WTC11 (cell line): Measurements from ENCODE around the gene MINDY1. TPM values are rescaled to one million over a fixed set of nuclear protein-coding genes. Genes with fewer than 3 reads are reported as not detected.

ENCODE experiments used
- ATAC-seq: fragments of 200-7000 bp; cut with Tn5 transposase; 2 replicates; pipeline ENCODE4 v1.10.0; 2021; ENCODE audit warnings: mild to moderate bottlenecking, moderate library complexity
- CTCF ChIA-PET: fragments of 300-600 bp; sonication (Branson Sonifier 250); formaldehyde crosslinking; loops from one replicate; lab custom pipeline; 2021; ENCODE audit warnings: antibody characterized with exemption; lab: Charles Lee
- POLR2A ChIA-PET: fragments of 350-600 bp; sonication (Branson Sonifier 250); formaldehyde crosslinking; loops from one replicate; lab custom pipeline; 2021; ENCODE audit warnings: antibody characterized with exemption; lab: Charles Lee
- DNase-seq: peaks from one replicate; pipeline ENCODE4 v3.0.0; 2021; ENCODE audit warnings: low spot score
- H3K27ac Mint-ChIP-seq: 2 replicates; pipeline ENCODE4 v1.8.0; 2021; ENCODE audit warnings: mixed read lengths
- H3K27me3 Mint-ChIP-seq: 2 replicates; pipeline ENCODE4 v1.8.0; 2021; ENCODE audit warnings: low read depth, mild to moderate bottlenecking, moderate library complexity, mixed read lengths
- H3K36me3 Mint-ChIP-seq: 2 replicates; pipeline ENCODE4 v1.8.0; 2021; ENCODE audit warnings: mixed read lengths
- H3K4me1 Mint-ChIP-seq: 2 replicates; pipeline ENCODE4 v1.8.0; 2022; ENCODE audit warnings: mixed read lengths
- H3K4me3 Mint-ChIP-seq: 2 replicates; pipeline ENCODE4 v1.8.0; 2021; ENCODE audit warnings: mild to moderate bottlenecking, moderate library complexity, mixed read lengths
- H3K9me3 Mint-ChIP-seq: 2 replicates; pipeline ENCODE4 v1.8.0; 2021; ENCODE audit warnings: mixed read lengths
- ATF1 ChIP-seq: sonication (generic); formaldehyde crosslinking; IDR thresholded peaks from 2 replicates; pipeline ENCODE4 v1.8.1; 2023; ENCODE audit warnings: mild to moderate bottlenecking, moderate library complexity, missing genetic modification reagents
- CREM ChIP-seq: sonication (generic); formaldehyde crosslinking; IDR thresholded peaks from 2 replicates; pipeline ENCODE4 v1.8.1; 2022; ENCODE audit warnings: mild to moderate bottlenecking, missing genetic modification reagents, moderate library complexity
- HMGA2 ChIP-seq: fragments of 250-450 bp; sonication (Bioruptor Pico); IDR thresholded peaks from 2 replicates; pipeline ENCODE4 v1.4.0; 2021; ENCODE audit warnings: mild to moderate bottlenecking, moderate library complexity
- MXD4 ChIP-seq: fragments of 250-450 bp; sonication (Bioruptor Pico); IDR thresholded peaks from 2 replicates; pipeline ENCODE4 v1.8.0; 2021; ENCODE audit warnings: mild to moderate bottlenecking, moderate library complexity, borderline replicate concordance
- NFE2L1 ChIP-seq: sonication (generic); formaldehyde crosslinking; IDR thresholded peaks from 2 replicates; pipeline ENCODE4 v1.8.1; 2023; ENCODE audit warnings: missing genetic modification reagents
- NFYB ChIP-seq: sonication (generic); formaldehyde crosslinking; conservative IDR thresholded peaks from 2 replicates; pipeline ENCODE4 v1.8.0; 2022; ENCODE audit warnings: low read depth, missing genetic modification reagents
- NR2C2 ChIP-seq: sonication (generic); formaldehyde crosslinking; IDR thresholded peaks from 2 replicates; pipeline ENCODE4 v1.8.0; 2022; ENCODE audit warnings: mild to moderate bottlenecking, missing genetic modification reagents
- RELA ChIP-seq: sonication (generic); formaldehyde crosslinking; IDR thresholded peaks from 2 replicates; pipeline ENCODE4 v1.8.1; 2022; ENCODE audit warnings: missing genetic modification reagents, mild to moderate bottlenecking, borderline replicate concordance
- SMAD4 ChIP-seq: sonication (generic); formaldehyde crosslinking; IDR thresholded peaks from 2 replicates; pipeline ENCODE4 v1.8.0; 2022; ENCODE audit warnings: mild to moderate bottlenecking, missing genetic modification reagents
- SOX15 ChIP-seq: fragments of 250-450 bp; sonication (Bioruptor Pico); IDR thresholded peaks from 2 replicates; pipeline ENCODE4 v1.9.0; 2021; ENCODE audit warnings: mild to moderate bottlenecking
- TEAD1 ChIP-seq: sonication (generic); formaldehyde crosslinking; IDR thresholded peaks from 2 replicates; pipeline ENCODE4 v1.8.0; 2022; ENCODE audit warnings: mild to moderate bottlenecking, missing genetic modification reagents
- TEAD4 ChIP-seq: sonication (generic); formaldehyde crosslinking; IDR thresholded peaks from 2 replicates; pipeline ENCODE4 v1.8.0; 2022; ENCODE audit warnings: mild to moderate bottlenecking, missing genetic modification reagents
- TP53 ChIP-seq: sonication (generic); formaldehyde crosslinking; IDR thresholded peaks from 2 replicates; pipeline ENCODE4 v1.8.1; 2023; ENCODE audit warnings: mild to moderate bottlenecking, missing genetic modification reagents
- ZBTB21 ChIP-seq: sonication (generic); formaldehyde crosslinking; IDR thresholded peaks from 2 replicates; pipeline ENCODE4 v1.8.1; 2023; ENCODE audit warnings: mild to moderate bottlenecking, missing genetic modification reagents, borderline replicate concordance
- ZNF138 ChIP-seq: sonication (generic); formaldehyde crosslinking; conservative IDR thresholded peaks from 2 replicates; pipeline ENCODE4 v1.8.1; 2022; ENCODE audit warnings: mild to moderate bottlenecking, moderate library complexity, missing genetic modification reagents
- ZNF263 ChIP-seq: sonication (generic); formaldehyde crosslinking; IDR thresholded peaks from 2 replicates; pipeline ENCODE4 v1.8.1; 2022; ENCODE audit warnings: low read depth, mild to moderate bottlenecking, moderate library complexity, missing genetic modification reagents
- ZNF317 ChIP-seq: sonication (generic); formaldehyde crosslinking; IDR thresholded peaks from 2 replicates; pipeline ENCODE4 v1.8.1; 2023; ENCODE audit warnings: low read depth, mild to moderate bottlenecking, moderate library complexity, missing genetic modification reagents, borderline replicate concordance
- ZNF396 ChIP-seq: fragments of 250-450 bp; sonication (Bioruptor Pico); IDR thresholded peaks from 2 replicates; pipeline ENCODE4 v1.8.0; 2021; ENCODE audit warnings: mild to moderate bottlenecking, moderate library complexity, borderline replicate concordance
- ZNF416 ChIP-seq: fragments of 250-450 bp; sonication (Bioruptor Pico); IDR thresholded peaks from 2 replicates; pipeline ENCODE4 v1.9.0; 2021; ENCODE audit warnings: mild to moderate bottlenecking, inconsistent platforms
- ZNF423 ChIP-seq: fragments of 250-450 bp; sonication (Bioruptor Pico); IDR thresholded peaks from 2 replicates; pipeline ENCODE4 v2.1.2; 2022; ENCODE audit warnings: mild to moderate bottlenecking, moderate library complexity
- ZNF671 ChIP-seq: fragments of 250-450 bp; sonication (Bioruptor Pico); IDR thresholded peaks from 2 replicates; pipeline ENCODE4 v1.8.0; 2021; ENCODE audit warnings: mild to moderate bottlenecking
- total RNA-seq: library from RNA; stranded (reverse); gene quantifications from 3 replicates; pipeline ENCODE4 v1.2.3, GENCODE V29; 2021
- TF ChIP-seq, protein P1 (sequence below): sonication (generic); formaldehyde crosslinking; IDR thresholded peaks from 2 replicates; pipeline ENCODE4 v1.8.0; 2023; ENCODE audit warnings: missing genetic modification reagents, mild to moderate bottlenecking, borderline replicate concordance
- TF ChIP-seq, protein P2 (sequence below): sonication (generic); formaldehyde crosslinking; IDR thresholded peaks from 2 replicates; pipeline ENCODE4 v1.8.1; 2022; ENCODE audit warnings: missing genetic modification reagents, borderline replicate concordance
- TF ChIP-seq, protein P3 (sequence below): fragments of 250-450 bp; sonication (Bioruptor Pico); conservative IDR thresholded peaks from 2 replicates; pipeline ENCODE4 v1.9.0; 2021; ENCODE audit warnings: mild to moderate bottlenecking
- TF ChIP-seq, protein P4 (sequence below): sonication (generic); formaldehyde crosslinking; IDR thresholded peaks from 2 replicates; pipeline ENCODE4 v1.8.1; 2022; ENCODE audit warnings: mild to moderate bottlenecking, missing genetic modification reagents, moderate library complexity, borderline replicate concordance
- TF ChIP-seq, protein P5 (sequence below): sonication (generic); formaldehyde crosslinking; IDR thresholded peaks from 2 replicates; pipeline ENCODE4 v1.8.0; 2022; ENCODE audit warnings: mild to moderate bottlenecking, missing genetic modification reagents
- TF ChIP-seq, protein P6 (sequence below): sonication (generic); formaldehyde crosslinking; IDR thresholded peaks from 2 replicates; pipeline ENCODE4 v1.8.0; 2022; ENCODE audit warnings: mild to moderate bottlenecking, missing genetic modification reagents

Gene MINDY1
- total RNA-seq, 1 experiment from 2014 or later, result 10.1 TPM

DNA sequence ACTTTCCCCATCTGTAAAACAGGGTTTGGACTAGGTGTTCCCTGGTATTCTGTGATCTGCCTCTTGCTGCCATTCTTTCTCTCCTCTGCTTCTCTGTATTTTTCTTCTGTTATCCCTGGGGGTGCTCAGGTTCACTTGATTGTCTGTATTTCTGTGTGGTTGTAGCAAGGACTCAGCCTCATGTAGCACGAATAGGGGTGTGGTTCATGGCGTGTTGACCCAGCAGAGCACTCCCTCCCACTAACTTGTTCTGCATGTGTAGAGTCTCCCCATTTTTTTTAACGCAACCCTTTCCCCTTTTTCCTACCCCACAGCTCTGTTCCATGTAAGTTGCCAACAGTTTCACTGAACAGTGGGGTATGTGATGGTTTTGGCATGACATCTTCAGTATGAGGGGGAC is 28.5 kb upstream of the MINDY1 start:
- Mint-ChIP-seq H3K9me3 (no peaks in the 10 kb centered on the region), H3K27ac (no peak overlapping the region; the same call in 1 of the 2 replicates), H3K4me1 (peaks cover 16% of the 10 kb centered on the region), H3K36me3 (peaks cover 25% of the 10 kb centered on the region), H3K27me3 (no peaks in the 10 kb centered on the region), H3K4me3 (no peak overlapping the region)
- no peak for ATAC-seq
- ChIA-PET POLR2A (no interaction called here), CTCF (no interaction called here)
- TF ChIP-seq MXD4, result no peak
- TF ChIP-seq TEAD1 (CRISPR knock-in tag), result no peak
- TF ChIP-seq RELA (CRISPR knock-in tag), result no peak
- no peak for TF ChIP-seq NFYB
- TF ChIP-seq ZNF138 (CRISPR knock-in tag), result no peak
- TF ChIP-seq, protein P1, sequence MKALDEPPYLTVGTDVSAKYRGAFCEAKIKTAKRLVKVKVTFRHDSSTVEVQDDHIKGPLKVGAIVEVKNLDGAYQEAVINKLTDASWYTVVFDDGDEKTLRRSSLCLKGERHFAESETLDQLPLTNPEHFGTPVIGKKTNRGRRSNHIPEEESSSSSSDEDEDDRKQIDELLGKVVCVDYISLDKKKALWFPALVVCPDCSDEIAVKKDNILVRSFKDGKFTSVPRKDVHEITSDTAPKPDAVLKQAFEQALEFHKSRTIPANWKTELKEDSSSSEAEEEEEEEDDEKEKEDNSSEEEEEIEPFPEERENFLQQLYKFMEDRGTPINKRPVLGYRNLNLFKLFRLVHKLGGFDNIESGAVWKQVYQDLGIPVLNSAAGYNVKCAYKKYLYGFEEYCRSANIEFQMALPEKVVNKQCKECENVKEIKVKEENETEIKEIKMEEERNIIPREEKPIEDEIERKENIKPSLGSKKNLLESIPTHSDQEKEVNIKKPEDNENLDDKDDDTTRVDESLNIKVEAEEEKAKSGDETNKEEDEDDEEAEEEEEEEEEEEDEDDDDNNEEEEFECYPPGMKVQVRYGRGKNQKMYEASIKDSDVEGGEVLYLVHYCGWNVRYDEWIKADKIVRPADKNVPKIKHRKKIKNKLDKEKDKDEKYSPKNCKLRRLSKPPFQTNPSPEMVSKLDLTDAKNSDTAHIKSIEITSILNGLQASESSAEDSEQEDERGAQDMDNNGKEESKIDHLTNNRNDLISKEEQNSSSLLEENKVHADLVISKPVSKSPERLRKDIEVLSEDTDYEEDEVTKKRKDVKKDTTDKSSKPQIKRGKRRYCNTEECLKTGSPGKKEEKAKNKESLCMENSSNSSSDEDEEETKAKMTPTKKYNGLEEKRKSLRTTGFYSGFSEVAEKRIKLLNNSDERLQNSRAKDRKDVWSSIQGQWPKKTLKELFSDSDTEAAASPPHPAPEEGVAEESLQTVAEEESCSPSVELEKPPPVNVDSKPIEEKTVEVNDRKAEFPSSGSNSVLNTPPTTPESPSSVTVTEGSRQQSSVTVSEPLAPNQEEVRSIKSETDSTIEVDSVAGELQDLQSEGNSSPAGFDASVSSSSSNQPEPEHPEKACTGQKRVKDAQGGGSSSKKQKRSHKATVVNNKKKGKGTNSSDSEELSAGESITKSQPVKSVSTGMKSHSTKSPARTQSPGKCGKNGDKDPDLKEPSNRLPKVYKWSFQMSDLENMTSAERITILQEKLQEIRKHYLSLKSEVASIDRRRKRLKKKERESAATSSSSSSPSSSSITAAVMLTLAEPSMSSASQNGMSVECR, result no peak
- TF ChIP-seq HMGA2, result no peak
- TF ChIP-seq, protein P2, sequence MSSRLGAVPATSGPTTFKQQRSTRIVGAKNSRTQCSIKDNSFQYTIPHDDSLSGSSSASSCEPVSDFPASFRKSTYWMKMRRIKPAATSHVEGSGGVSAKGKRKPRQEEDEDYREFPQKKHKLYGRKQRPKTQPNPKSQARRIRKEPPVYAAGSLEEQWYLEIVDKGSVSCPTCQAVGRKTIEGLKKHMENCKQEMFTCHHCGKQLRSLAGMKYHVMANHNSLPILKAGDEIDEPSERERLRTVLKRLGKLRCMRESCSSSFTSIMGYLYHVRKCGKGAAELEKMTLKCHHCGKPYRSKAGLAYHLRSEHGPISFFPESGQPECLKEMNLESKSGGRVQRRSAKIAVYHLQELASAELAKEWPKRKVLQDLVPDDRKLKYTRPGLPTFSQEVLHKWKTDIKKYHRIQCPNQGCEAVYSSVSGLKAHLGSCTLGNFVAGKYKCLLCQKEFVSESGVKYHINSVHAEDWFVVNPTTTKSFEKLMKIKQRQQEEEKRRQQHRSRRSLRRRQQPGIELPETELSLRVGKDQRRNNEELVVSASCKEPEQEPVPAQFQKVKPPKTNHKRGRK (CRISPR knock-in tag), result no peak
- TF ChIP-seq SMAD4 (CRISPR knock-in tag), result no peak
- TF ChIP-seq, protein P3, sequence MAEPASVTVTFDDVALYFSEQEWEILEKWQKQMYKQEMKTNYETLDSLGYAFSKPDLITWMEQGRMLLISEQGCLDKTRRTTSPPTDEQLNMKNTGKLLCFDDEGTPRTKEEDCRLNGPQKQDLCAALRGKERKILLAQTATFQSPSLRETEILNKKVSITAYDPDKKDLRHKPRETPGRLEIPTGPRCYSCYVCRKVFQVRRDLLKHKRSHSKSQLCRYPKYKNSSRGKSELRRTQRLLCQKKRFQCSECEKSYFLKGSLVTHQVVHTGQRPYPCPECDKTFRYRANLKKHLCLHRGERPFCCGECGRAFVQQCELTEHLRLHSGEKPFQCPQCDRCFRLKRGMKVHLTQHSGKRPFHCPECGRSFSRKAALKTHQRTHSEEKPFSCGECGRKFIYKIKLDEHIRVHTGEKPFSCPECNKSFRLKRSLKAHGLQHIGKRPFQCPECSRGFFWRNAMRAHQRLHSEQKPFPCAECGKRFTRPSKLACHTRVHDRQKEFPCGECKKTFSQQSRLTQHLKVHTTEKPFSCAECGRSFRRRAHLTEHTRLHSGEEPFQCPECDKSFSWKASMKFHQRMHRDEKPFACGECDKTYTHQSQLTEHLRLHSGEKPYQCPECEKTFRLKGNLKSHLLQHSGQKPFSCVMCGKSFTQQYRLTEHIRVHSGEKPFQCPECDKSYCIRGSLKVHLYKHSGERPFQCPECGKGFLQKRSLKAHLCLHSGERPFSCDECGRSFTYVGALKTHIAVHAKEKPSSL (CRISPR knock-in tag), result no peak
- no peak for TF ChIP-seq ZNF423 (CRISPR knock-in tag)
- TF ChIP-seq ZBTB21 (CRISPR knock-in tag), result no peak
- no peak for TF ChIP-seq NFE2L1 (CRISPR knock-in tag)
- TF ChIP-seq ZNF671 (CRISPR knock-in tag), result no peak
- TF ChIP-seq ZNF396 (CRISPR knock-in tag), result no peak
- TF ChIP-seq NR2C2 (CRISPR knock-in tag), result no peak
- TF ChIP-seq TEAD4 (CRISPR knock-in tag), result no peak
- TF ChIP-seq ATF1 (CRISPR knock-in tag), result no peak
- TF ChIP-seq SOX15, result no peak
- TF ChIP-seq CREM (CRISPR knock-in tag), result no peak
- no peak for DNase-seq

DNA sequence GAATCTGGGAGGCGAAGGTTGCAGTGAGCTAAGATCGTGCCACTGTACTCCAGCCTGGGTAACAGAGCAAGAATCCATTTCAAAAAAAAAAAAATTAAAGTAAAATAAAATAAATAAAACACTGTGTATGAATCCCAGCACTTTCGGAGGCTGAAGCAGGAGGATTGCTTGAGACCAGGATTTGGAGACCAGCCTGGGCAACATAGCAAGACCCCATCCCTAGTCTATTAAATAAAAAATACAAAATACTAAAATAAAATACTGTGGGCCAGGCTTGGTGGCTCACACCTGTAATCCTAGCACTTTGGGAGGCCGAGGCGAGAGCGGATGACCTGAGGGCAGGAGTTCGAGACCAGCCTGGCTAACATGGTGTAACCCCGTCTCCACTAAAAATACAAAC is 25.5 kb upstream of the MINDY1 start:
- ChIA-PET CTCF (interaction anchor here (0.7 to 1.7 kb wide), 3 partner anchors 16 to 364 kb away, joined by 3 to 4 read pairs (median 4); partner anchors contain the start of genes C1orf56 and TNFAIP8L2), POLR2A (no interaction called here)
- Mint-ChIP-seq H3K27ac (no peak overlapping the region), H3K4me1 (peaks cover 10% of the 10 kb centered on the region), H3K4me3 (no peak overlapping the region), H3K36me3 (peaks cover 44% of the 10 kb centered on the region), H3K9me3 (no peaks in the 10 kb centered on the region), H3K27me3 (no peaks in the 10 kb centered on the region)
- DNase-seq (no peak), ATAC-seq (no peak)
- TF ChIP-seq, protein P4, sequence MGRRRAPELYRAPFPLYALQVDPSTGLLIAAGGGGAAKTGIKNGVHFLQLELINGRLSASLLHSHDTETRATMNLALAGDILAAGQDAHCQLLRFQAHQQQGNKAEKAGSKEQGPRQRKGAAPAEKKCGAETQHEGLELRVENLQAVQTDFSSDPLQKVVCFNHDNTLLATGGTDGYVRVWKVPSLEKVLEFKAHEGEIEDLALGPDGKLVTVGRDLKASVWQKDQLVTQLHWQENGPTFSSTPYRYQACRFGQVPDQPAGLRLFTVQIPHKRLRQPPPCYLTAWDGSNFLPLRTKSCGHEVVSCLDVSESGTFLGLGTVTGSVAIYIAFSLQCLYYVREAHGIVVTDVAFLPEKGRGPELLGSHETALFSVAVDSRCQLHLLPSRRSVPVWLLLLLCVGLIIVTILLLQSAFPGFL (CRISPR knock-in tag), result no peak
- TF ChIP-seq, protein P5, sequence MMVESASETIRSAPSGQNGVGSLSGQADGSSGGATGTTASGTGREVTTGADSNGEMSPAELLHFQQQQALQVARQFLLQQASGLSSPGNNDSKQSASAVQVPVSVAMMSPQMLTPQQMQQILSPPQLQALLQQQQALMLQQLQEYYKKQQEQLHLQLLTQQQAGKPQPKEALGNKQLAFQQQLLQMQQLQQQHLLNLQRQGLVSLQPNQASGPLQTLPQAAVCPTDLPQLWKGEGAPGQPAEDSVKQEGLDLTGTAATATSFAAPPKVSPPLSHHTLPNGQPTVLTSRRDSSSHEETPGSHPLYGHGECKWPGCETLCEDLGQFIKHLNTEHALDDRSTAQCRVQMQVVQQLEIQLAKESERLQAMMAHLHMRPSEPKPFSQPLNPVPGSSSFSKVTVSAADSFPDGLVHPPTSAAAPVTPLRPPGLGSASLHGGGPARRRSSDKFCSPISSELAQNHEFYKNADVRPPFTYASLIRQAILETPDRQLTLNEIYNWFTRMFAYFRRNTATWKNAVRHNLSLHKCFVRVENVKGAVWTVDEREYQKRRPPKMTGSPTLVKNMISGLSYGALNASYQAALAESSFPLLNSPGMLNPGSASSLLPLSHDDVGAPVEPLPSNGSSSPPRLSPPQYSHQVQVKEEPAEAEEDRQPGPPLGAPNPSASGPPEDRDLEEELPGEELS (CRISPR knock-in tag), result no peak
- no peak for TF ChIP-seq ZNF263 (CRISPR knock-in tag)
- no peak for TF ChIP-seq ZNF416 (CRISPR knock-in tag)
- TF ChIP-seq ZNF317 (CRISPR knock-in tag), result no peak
- TF ChIP-seq, protein P6, sequence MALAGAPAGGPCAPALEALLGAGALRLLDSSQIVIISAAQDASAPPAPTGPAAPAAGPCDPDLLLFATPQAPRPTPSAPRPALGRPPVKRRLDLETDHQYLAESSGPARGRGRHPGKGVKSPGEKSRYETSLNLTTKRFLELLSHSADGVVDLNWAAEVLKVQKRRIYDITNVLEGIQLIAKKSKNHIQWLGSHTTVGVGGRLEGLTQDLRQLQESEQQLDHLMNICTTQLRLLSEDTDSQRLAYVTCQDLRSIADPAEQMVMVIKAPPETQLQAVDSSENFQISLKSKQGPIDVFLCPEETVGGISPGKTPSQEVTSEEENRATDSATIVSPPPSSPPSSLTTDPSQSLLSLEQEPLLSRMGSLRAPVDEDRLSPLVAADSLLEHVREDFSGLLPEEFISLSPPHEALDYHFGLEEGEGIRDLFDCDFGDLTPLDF (CRISPR knock-in tag), result no peak
- no peak for TF ChIP-seq TP53 (CRISPR knock-in tag)
